Neutrophil (primary cell): ENCODE results near the gene KCND2.
"Not testable (repeated sequence)": the region's sequence is repeated elsewhere in the genome, so short reads cannot be mapped to it uniquely, and the experiment has no call there.

Source experiments
- H3K27ac ChIP-seq: fragments of 200-600 bp; sonication (generic); 2 replicates; pipeline ENCODE4 v1.5.1; 2016; ENCODE audit warnings: mild to moderate bottlenecking, moderate library complexity
- H3K27me3 ChIP-seq: fragments of 200-600 bp; sonication (generic); 2 replicates; pipeline ENCODE4 v1.6.0; 2016; ENCODE audit warnings: mild to moderate bottlenecking
- H3K36me3 ChIP-seq: fragments of 200-600 bp; sonication (generic); 2 replicates; pipeline ENCODE4 v1.5.1; 2017
- H3K4me1 ChIP-seq, 2 experiments: fragments of 200-600 bp in 1 of 2; sonication (generic) in 1 of 2; 1 replicate in 1 of 2; 2 replicates in 1 of 2; pipeline versions ENCODE4 v1.5.1 to v1.6.1; 2013 to 2016; ENCODE audit warnings: low read depth in 1 of 2, low read length in 1 of 2, mild to moderate bottlenecking in 1 of 2, moderate library complexity in 1 of 2; ENCODE audit not compliant: control insufficient read depth in 1 of 2, insufficient read depth in 1 of 2
- H3K4me3 ChIP-seq, 2 experiments: fragments of 200-600 bp in 1 of 2; sonication (generic) in 1 of 2; 1 replicate in 1 of 2; 2 replicates in 1 of 2; pipeline ENCODE4 v1.5.1; 2013 to 2016; ENCODE audit warnings: low read depth in 1 of 2, low read length in 1 of 2, mild to moderate bottlenecking in 1 of 2, moderate library complexity in 1 of 2
- H3K9me3 ChIP-seq: fragments of 200-600 bp; sonication (generic); 2 replicates; pipeline ENCODE4 v1.5.1; 2016
- CTCF ChIP-seq: fragments of 200-600 bp; sonication (generic); IDR thresholded peaks from 2 replicates; pipeline ENCODE4 v1.5.1; 2016; ENCODE audit warnings: antibody characterized with exemption

The KCND2 gene

DNA sequence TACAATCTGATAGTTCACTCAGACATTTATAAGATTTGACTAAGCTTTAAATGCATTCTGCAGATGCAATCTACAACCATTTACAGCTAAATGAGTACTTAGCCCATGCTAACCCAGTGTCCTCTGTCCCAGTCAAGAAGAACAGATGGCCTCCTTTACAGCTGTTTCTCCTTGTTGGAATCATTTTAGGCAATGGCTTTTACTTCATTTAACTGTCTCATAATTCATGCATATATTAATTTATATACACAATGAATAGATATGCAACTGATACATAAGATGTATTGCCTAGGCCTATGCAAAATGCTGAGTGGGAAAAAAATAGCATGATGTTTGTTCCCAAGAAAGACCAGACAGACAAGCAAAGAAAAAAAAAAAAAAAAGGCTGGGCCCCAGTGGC, 502.8 kb downstream of the KCND2 start:
- Histone ChIP-seq H3K27ac (no peak overlapping the region), H3K9me3 (no peaks in the 10 kb centered on the region), H3K36me3 (no peaks in the 10 kb centered on the region), H3K4me1 (no peaks in the 10 kb centered on the region), H3K27me3 (no peaks in the 10 kb centered on the region), H3K4me3 (no peak overlapping the region)
- no peak for TF ChIP-seq CTCF

- not testable (repeated sequence) for H3K27ac ChIP-seq, H3K4me3 ChIP-seq, H3K9me3 ChIP-seq, H3K27me3 ChIP-seq, H3K36me3 ChIP-seq, H3K4me1 ChIP-seq
Observed at GRCh38 chr7:120779078-120779477, 506.1 kb downstream of the KCND2 start.

DNA sequence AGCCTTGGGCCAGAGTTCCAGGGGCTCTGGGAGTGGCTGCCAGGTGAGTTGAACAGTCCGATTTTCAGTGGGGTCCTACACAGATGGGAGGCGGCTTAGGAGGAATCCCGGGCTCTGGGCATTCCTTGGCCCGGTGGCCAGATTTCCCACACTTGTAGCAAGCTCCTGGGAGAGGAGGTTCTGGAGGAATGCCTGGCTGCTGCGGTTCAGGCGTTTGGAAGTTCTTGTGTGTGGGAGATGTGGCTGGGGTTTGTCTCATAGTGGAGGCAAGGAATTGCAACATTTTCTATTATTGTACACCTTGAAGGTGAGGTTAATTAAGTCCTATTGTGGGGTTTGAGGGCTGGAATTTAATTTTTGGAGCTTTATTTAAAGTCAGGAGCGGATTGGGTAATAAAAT, 507.5 kb downstream of the KCND2 start:
- H3K9me3 ChIP-seq, H3K4me3 ChIP-seq, H3K27me3 ChIP-seq, H3K36me3 ChIP-seq, H3K27ac ChIP-seq, H3K4me1 ChIP-seq: not testable (repeated sequence)

- H3K4me1 ChIP-seq: no peaks in the 10 kb centered on the region
- no peaks in the 10 kb centered on the region for H3K9me3 ChIP-seq
- no peak overlapping the region for H3K27ac ChIP-seq
- H3K36me3 ChIP-seq: no peaks in the 10 kb centered on the region
- H3K27me3 ChIP-seq: no peaks in the 10 kb centered on the region
- no peak for TF ChIP-seq CTCF
- H3K4me3 ChIP-seq: no peak overlapping the region
Observed at GRCh38 chr7:120780938-120781337, 508.0 kb downstream of the KCND2 start.

- not testable (repeated sequence) for H3K4me1 ChIP-seq, H3K27ac ChIP-seq, H3K36me3 ChIP-seq, H3K27me3 ChIP-seq, H3K4me3 ChIP-seq, H3K9me3 ChIP-seq
Observed at GRCh38 chr7:120781924-120782323, 508.9 kb downstream of the KCND2 start.

- H3K27me3 ChIP-seq: peaks cover 8% of the 10 kb centered on the region
Observed at GRCh38 chr7:120783273-120783672, 510.3 kb downstream of the KCND2 start.

GRCh38 chr7:120783721-120784120, 510.7 kb downstream of the KCND2 start:
- no peak overlapping the region for H3K27ac ChIP-seq
- no peaks in the 10 kb centered on the region for H3K36me3 ChIP-seq
- H3K4me1 ChIP-seq: no peaks in the 10 kb centered on the region
- H3K27me3 ChIP-seq: peaks cover 13% of the 10 kb centered on the region
- no peak overlapping the region for H3K4me3 ChIP-seq
- no peaks in the 10 kb centered on the region for H3K9me3 ChIP-seq
- no peak for TF ChIP-seq CTCF

More at GRCh38 chr7:120783273-120783672, 510.3 kb downstream of the KCND2 start:
- Histone ChIP-seq H3K4me1 (no peaks in the 10 kb centered on the region), H3K27ac (no peak overlapping the region), H3K4me3 (no peak overlapping the region), H3K36me3 (no peaks in the 10 kb centered on the region), H3K9me3 (no peaks in the 10 kb centered on the region)
- no peak for TF ChIP-seq CTCF
